IMR-90 (cell line): ENCODE data around the gene CDKN2A. TPM values are rescaled to one million over a fixed set of nuclear protein-coding genes. Genes with fewer than 3 reads are reported as not detected.
A peak's percentile ranks its signal among the peaks of the same experiment; 100 is the strongest.

Experiments
- ATAC-seq: fragments of 200-7000 bp; cut with Tn5 transposase; 2 replicates; pipeline ENCODE4 v1.9.1; 2020; ENCODE audit warnings: low read depth, mild to moderate bottlenecking, moderate library complexity
- BruUV-seq: library from RNA; stranded (reverse); fragments of 400-500 nt; replicated peaks from 2 replicates; lab custom pipeline; 2021; lab: Mats Ljungman, UMichigan
- CTCF ChIA-PET: fragments of 300-600 bp; formaldehyde crosslinking; extraction: SDS; loops from one replicate; lab custom pipeline; 2021; ENCODE audit warnings: antibody characterized with exemption; lab: Yijun Ruan, JAX
- POLR2A ChIA-PET: fragments of 300-600 bp; sonication (Branson Sonifier 250); formaldehyde crosslinking; loops from one replicate; lab custom pipeline; 2022; ENCODE audit warnings: antibody characterized with exemption; ENCODE audit not compliant: unreplicated experiment; lab: Charles Lee
- DNase-seq: peaks from one replicate; pipeline ENCODE4 v3.0.0; 2013
- H2AFZ ChIP-seq: replicated peaks from 2 replicates; pipeline ENCODE3; 2013; ENCODE audit warnings: low read length, mild to moderate bottlenecking; ENCODE audit not compliant: poor library complexity
- H2AK5ac ChIP-seq: 2 replicates; pipeline ENCODE4 v1.6.1; 2013; ENCODE audit warnings: low read depth, low read length, inconsistent platforms
- H2AK9ac ChIP-seq: replicated peaks from 2 replicates; pipeline ENCODE3; 2013; ENCODE audit warnings: mild to moderate bottlenecking, low read depth, low read length, moderate library complexity; ENCODE audit not compliant: poor library complexity
- H2BK120ac ChIP-seq: 2 replicates; pipeline ENCODE4 v1.6.1; 2013; ENCODE audit warnings: low read depth, low read length, inconsistent platforms
- H2BK15ac ChIP-seq: 3 replicates; pipeline ENCODE4 v1.6.1; 2013; ENCODE audit warnings: low read depth, low read length, inconsistent platforms
- H2BK20ac ChIP-seq: 2 replicates; pipeline ENCODE4 v1.6.1; 2013; ENCODE audit warnings: low read depth, mild to moderate bottlenecking, inconsistent platforms, low read length, moderate library complexity
- H2BK5ac ChIP-seq: 2 replicates; pipeline ENCODE4 v1.6.1; 2013; ENCODE audit warnings: mild to moderate bottlenecking, low read depth, low read length, inconsistent platforms; ENCODE audit not compliant: poor library complexity, severe bottlenecking
- H3K14ac ChIP-seq: replicated peaks from 2 replicates; pipeline ENCODE4 v1.6.1; 2013; ENCODE audit warnings: low read depth, low read length, inconsistent platforms
- H3K18ac ChIP-seq: 2 replicates; pipeline ENCODE4 v1.6.1; 2013; ENCODE audit warnings: low read depth, low read length, control low read depth
- H3K23ac ChIP-seq: 2 replicates; pipeline ENCODE4 v1.6.1; 2013; ENCODE audit warnings: low read depth, low read length, inconsistent platforms
- H3K27ac ChIP-seq: 2 replicates; pipeline ENCODE4 v1.5.1; 2013; ENCODE audit warnings: mild to moderate bottlenecking, control low read depth, low read length; ENCODE audit not compliant: insufficient read depth
- H3K27me3 ChIP-seq: 2 replicates; pipeline ENCODE4 v1.6.1; 2013; ENCODE audit warnings: low read length; ENCODE audit not compliant: control insufficient read depth, insufficient read depth
- H3K36me3 ChIP-seq: 2 replicates; pipeline ENCODE4 v1.6.1; 2013; ENCODE audit warnings: low read length, mixed read lengths; ENCODE audit not compliant: control insufficient read depth, insufficient read depth
- H3K4ac ChIP-seq: 2 replicates; pipeline ENCODE4 v1.6.1; 2013; ENCODE audit warnings: low read depth, low read length, inconsistent platforms
- H3K4me1 ChIP-seq: 2 replicates; pipeline ENCODE4 v1.6.1; 2013; ENCODE audit warnings: low read length, mixed read lengths; ENCODE audit not compliant: control insufficient read depth, insufficient read depth
- H3K4me2 ChIP-seq: 2 replicates; pipeline ENCODE4 v1.6.1; 2013; ENCODE audit warnings: low read depth, mild to moderate bottlenecking, control low read depth, low read length, moderate library complexity
- H3K4me3 ChIP-seq: 2 replicates; pipeline ENCODE4 v1.5.1; 2013; ENCODE audit warnings: low read depth, mild to moderate bottlenecking, control low read depth, low read length, moderate library complexity; ENCODE audit not compliant: insufficient read depth
- H3K56ac ChIP-seq: 2 replicates; pipeline ENCODE4 v1.6.1; 2013; ENCODE audit warnings: low read length, inconsistent platforms; ENCODE audit not compliant: insufficient read depth; ENCODE audit errors: extremely low read depth
- H3K79me1 ChIP-seq, 2 experiments: 2 replicates each; pipeline ENCODE4 v1.6.1; 2013; ENCODE audit warnings: low read length in 2 of 2, inconsistent platforms in 1 of 2, low read depth in 1 of 2
- H3K9ac ChIP-seq: 2 replicates; pipeline ENCODE4 v1.6.1; 2013; ENCODE audit warnings: low read depth, low read length, control low read depth
- H3K9me1 ChIP-seq: 2 replicates; pipeline ENCODE4 v1.6.1; 2013; ENCODE audit warnings: low read length, inconsistent platforms; ENCODE audit not compliant: insufficient read depth
- H3K9me3 ChIP-seq: 2 replicates; pipeline ENCODE4 v1.6.1; 2013; ENCODE audit warnings: low read length; ENCODE audit not compliant: control insufficient read depth, insufficient read depth
- H4K20me1 ChIP-seq: 2 replicates; pipeline ENCODE4 v1.6.1; 2013; ENCODE audit warnings: low read length, inconsistent platforms; ENCODE audit not compliant: insufficient read depth
- H4K5ac ChIP-seq: 2 replicates; pipeline ENCODE4 v1.6.1; 2013; ENCODE audit warnings: mild to moderate bottlenecking, low read depth, low read length, control low read depth
- H4K8ac ChIP-seq, 2 experiments: 2 replicates each; pipeline ENCODE4 v1.6.1; 2013; ENCODE audit warnings: low read depth in 2 of 2, low read length in 2 of 2, control low read depth in 1 of 2, inconsistent platforms in 1 of 2
- H4K91ac ChIP-seq: 2 replicates; pipeline ENCODE4 v1.6.1; 2013; ENCODE audit warnings: low read depth, low read length, inconsistent platforms; ENCODE audit not compliant: insufficient read depth
- CEBPB ChIP-seq: IDR thresholded peaks from 2 replicates; pipeline ENCODE4 v1.6.1; 2012; ENCODE audit warnings: low read depth, low read length, improper control_type of control experiment
- ELK1 ChIP-seq: fragments of 150-350 bp; IDR thresholded peaks from 2 replicates; pipeline ENCODE4 v1.6.1; 2016; ENCODE audit warnings: low read depth, mild to moderate bottlenecking, low read length, moderate library complexity, borderline replicate concordance
- FOS ChIP-seq: fragments of 150-350 bp; IDR thresholded peaks from 2 replicates; pipeline ENCODE4 v1.6.1; 2016; ENCODE audit warnings: low read depth, low read length
- MAFK ChIP-seq: IDR thresholded peaks from 2 replicates; pipeline ENCODE4 v1.6.1; 2012; ENCODE audit warnings: low read depth, low read length, improper control_type of control experiment
- MXI1 ChIP-seq: IDR thresholded peaks from 2 replicates; pipeline ENCODE4 v1.6.1; 2012; ENCODE audit warnings: low read depth, mild to moderate bottlenecking, low read length, moderate library complexity, borderline replicate concordance
- RCOR1 ChIP-seq: IDR thresholded peaks from 2 replicates; pipeline ENCODE4 v1.6.1; 2012; ENCODE audit warnings: mild to moderate bottlenecking, low read length, improper control_type of control experiment; ENCODE audit not compliant: insufficient replicate concordance
- WGBS, 2 experiments: methylation state at CpG; one replicate each; pipeline versions ENCODE4 v1.1.5 to v1.1.7; 2013; ENCODE audit warnings: missing lambda C conversion rate in 2 of 2; ENCODE audit not compliant: insufficient read length in 1 of 2; ENCODE audit errors: extremely low coverage in 2 of 2; 5-methylcytosine and 5-hydroxymethylcytosine counted together
- dilution Hi-C: fragments of 300-500 bp; cut with HindIII; formaldehyde crosslinking; loops from one replicate; pipeline ENCODE4 v1.14.3; 2018; ENCODE audit warnings: low sequenced_read_pairs; ENCODE audit not compliant: unreplicated experiment
- in situ Hi-C: fragments of 300-500 bp; cut with MboI; formaldehyde crosslinking; loops from 3 replicates; pipeline ENCODE4 v1.14.3; 2019; ENCODE audit warnings: low sequenced_read_pairs, inconsistent platforms, mixed read lengths
- intact Hi-C: fragments of 100-400 bp; cut with micrococcal nuclease; formaldehyde crosslinking; loops from 2 replicates; pipeline ENCODE4 v1.10.0; 2022
- polyA plus RNA-seq, 3 experiments: library from polyadenylated mRNA; depleted of rRNA; stranded (reverse); fragments of >200 nt; gene quantifications; 2 replicates each; pipeline ENCODE4 v1.2.3, GENCODE V29; 2012; ENCODE audit warnings: low replicate concordance in 1 of 3
- total RNA-seq: library from RNA; depleted of rRNA; stranded (reverse); fragments of >200 nt; gene quantifications from 2 replicates; pipeline ENCODE4 v1.2.3, GENCODE V29; 2012
- TF ChIP-seq, protein P1 (sequence below): conservative IDR thresholded peaks from 2 replicates; pipeline ENCODE4 v1.5.1; 2012; ENCODE audit warnings: mild to moderate bottlenecking, low read depth, low read length, improper control_type of control experiment

Gene CDKN2A
- total and polyA plus RNA-seq, 2 of the 4 experiments (the other 2 are of a cell fraction): 11.3 to 75.3 TPM

- H3K4me3 ChIP-seq: no peak overlapping the region
- ATAC-seq (peak; percentile 67; the same call in 1 of the 2 replicates), DNase-seq (peak; percentile 57)
- no peak overlapping the region for H3K9ac ChIP-seq
- H3K4ac ChIP-seq: no peak overlapping the region
- H3K56ac ChIP-seq: no peak overlapping the region
- no peak overlapping the region for H2AK5ac ChIP-seq
- no peaks in the 10 kb centered on the region for H4K20me1 ChIP-seq
- H3K27ac ChIP-seq: no peak overlapping the region
- no peaks in the 10 kb centered on the region for H3K36me3 ChIP-seq
- no peak overlapping the region for H3K4me2 ChIP-seq
- no peak overlapping the region for H2BK15ac ChIP-seq
- no peak overlapping the region for H2AFZ ChIP-seq
- no TSS peak for BruUV-seq
- in situ Hi-C loops: no loop called here
- TF ChIP-seq CEBPB: peak; percentile 58
- no peak for TF ChIP-seq FOS
- TF ChIP-seq RCOR1: no peak
- no peak for TF ChIP-seq ELK1
- no peak for TF ChIP-seq MXI1
- TF ChIP-seq, protein P1, sequence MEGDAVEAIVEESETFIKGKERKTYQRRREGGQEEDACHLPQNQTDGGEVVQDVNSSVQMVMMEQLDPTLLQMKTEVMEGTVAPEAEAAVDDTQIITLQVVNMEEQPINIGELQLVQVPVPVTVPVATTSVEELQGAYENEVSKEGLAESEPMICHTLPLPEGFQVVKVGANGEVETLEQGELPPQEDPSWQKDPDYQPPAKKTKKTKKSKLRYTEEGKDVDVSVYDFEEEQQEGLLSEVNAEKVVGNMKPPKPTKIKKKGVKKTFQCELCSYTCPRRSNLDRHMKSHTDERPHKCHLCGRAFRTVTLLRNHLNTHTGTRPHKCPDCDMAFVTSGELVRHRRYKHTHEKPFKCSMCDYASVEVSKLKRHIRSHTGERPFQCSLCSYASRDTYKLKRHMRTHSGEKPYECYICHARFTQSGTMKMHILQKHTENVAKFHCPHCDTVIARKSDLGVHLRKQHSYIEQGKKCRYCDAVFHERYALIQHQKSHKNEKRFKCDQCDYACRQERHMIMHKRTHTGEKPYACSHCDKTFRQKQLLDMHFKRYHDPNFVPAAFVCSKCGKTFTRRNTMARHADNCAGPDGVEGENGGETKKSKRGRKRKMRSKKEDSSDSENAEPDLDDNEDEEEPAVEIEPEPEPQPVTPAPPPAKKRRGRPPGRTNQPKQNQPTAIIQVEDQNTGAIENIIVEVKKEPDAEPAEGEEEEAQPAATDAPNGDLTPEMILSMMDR: no peak
- no peak for TF ChIP-seq MAFK
- H2BK120ac ChIP-seq: no peak overlapping the region
- no peaks in the 10 kb centered on the region for H3K9me3 ChIP-seq
- H3K79me1 ChIP-seq: no peaks in the 10 kb centered on the region
- no peaks in the 10 kb centered on the region for H3K9me1 ChIP-seq
- no peak overlapping the region for H2BK20ac ChIP-seq
- no peak overlapping the region for H3K23ac ChIP-seq
- no CpG with 5 or more reads among the region's 2 CpGs for WGBS, 2 experiments
- H4K91ac ChIP-seq: no peak overlapping the region
- H3K14ac ChIP-seq: no peak overlapping the region
- dilution Hi-C loops: no loop called here
- ChIA-PET POLR2A (no interaction called here), CTCF (interaction anchor here (0.7 kb wide), 1 partner anchor 305 kb away, joined by 4 read pairs; no protein-coding TSS in a partner anchor)
- no peak overlapping the region for H2BK5ac ChIP-seq
- no peak overlapping the region; the same call in 1 of the 2 replicates for H3K18ac ChIP-seq
- H3K4me1 ChIP-seq: no peaks in the 10 kb centered on the region
- intact Hi-C loops: loop anchor here (1.0 to 5.0 kb wide), 2 partner anchors 41 to 52 kb away; no protein-coding TSS in a partner anchor
- H2AK9ac ChIP-seq: no peak overlapping the region
- no peak overlapping the region for H4K8ac ChIP-seq
- no peaks in the 10 kb centered on the region for H3K27me3 ChIP-seq
- no peak overlapping the region for H4K5ac ChIP-seq
Measured at GRCh38 chr9:21933865-21934264, 60.3 kb downstream of the CDKN2A start.
